Mesendoderm (in vitro differentiated cells): ENCODE results near the gene LRPPRC.

Experiments
- DNase-seq: peaks from one replicate; pipeline ENCODE4 v3.0.0; 2013
- H2AK5ac ChIP-seq: 2 replicates; pipeline ENCODE4 v1.6.1; 2013; ENCODE audit warnings: low read length, inconsistent platforms
- H2BK120ac ChIP-seq: 2 replicates; pipeline ENCODE4 v1.6.1; 2013; ENCODE audit warnings: low read depth, mild to moderate bottlenecking, low read length, moderate library complexity, mixed read lengths
- H2BK15ac ChIP-seq: replicated peaks from 2 replicates; pipeline ENCODE4 v1.6.1; 2013; ENCODE audit warnings: low read depth, mild to moderate bottlenecking, moderate library complexity
- H2BK5ac ChIP-seq: 2 replicates; pipeline ENCODE4 v1.6.1; 2013; ENCODE audit warnings: low read length, inconsistent platforms
- H3K18ac ChIP-seq: 2 replicates; pipeline ENCODE4 v1.6.1; 2013; ENCODE audit warnings: mild to moderate bottlenecking, low read length, mixed read lengths
- H3K23ac ChIP-seq: one replicate; pipeline ENCODE4 v1.6.1; 2013; ENCODE audit warnings: low read length
- H3K27ac ChIP-seq: 2 replicates; pipeline ENCODE4 v1.5.1; 2013; ENCODE audit warnings: low read depth, mild to moderate bottlenecking, inconsistent platforms, low read length, moderate library complexity
- H3K27me3 ChIP-seq: 2 replicates; pipeline ENCODE4 v1.6.1; 2013; ENCODE audit warnings: low read length, control low read depth, mild to moderate bottlenecking, inconsistent platforms; ENCODE audit not compliant: insufficient read depth, poor library complexity
- H3K36me3 ChIP-seq: 2 replicates; pipeline ENCODE4 v1.6.1; 2013; ENCODE audit warnings: low read length, inconsistent platforms; ENCODE audit not compliant: control insufficient read depth, insufficient read depth
- H3K4ac ChIP-seq: one replicate; pipeline ENCODE4 v1.6.1; 2013; ENCODE audit warnings: low read depth, mild to moderate bottlenecking, low read length, moderate library complexity
- H3K4me1 ChIP-seq: 2 replicates; pipeline ENCODE4 v1.6.1; 2013; ENCODE audit warnings: low read depth, low read length, inconsistent platforms; ENCODE audit not compliant: control insufficient read depth
- H3K4me2 ChIP-seq: 2 replicates; pipeline ENCODE4 v1.6.1; 2013; ENCODE audit warnings: low read length
- H3K4me3 ChIP-seq: 2 replicates; pipeline ENCODE4 v1.5.1; 2013; ENCODE audit warnings: mild to moderate bottlenecking, low read length
- H3K56ac ChIP-seq: one replicate; pipeline ENCODE4 v1.6.1; 2013; ENCODE audit warnings: low read length
- H3K79me1 ChIP-seq: 2 replicates; pipeline ENCODE4 v1.6.1; 2013; ENCODE audit warnings: low read length, inconsistent platforms
- H3K79me2 ChIP-seq: 2 replicates; pipeline ENCODE4 v1.6.1; 2013; ENCODE audit warnings: mild to moderate bottlenecking, low read length; ENCODE audit not compliant: control insufficient read depth, insufficient read depth
- H3K9ac ChIP-seq: 2 replicates; pipeline ENCODE4 v1.6.1; 2013; ENCODE audit warnings: low read length, inconsistent platforms
- H4K5ac ChIP-seq: one replicate; pipeline ENCODE4 v1.6.1; 2013; ENCODE audit warnings: low read length
- H4K8ac ChIP-seq: one replicate; pipeline ENCODE4 v1.6.1; 2013; ENCODE audit warnings: low read depth, mild to moderate bottlenecking, control low read depth, low read length, moderate library complexity
- WGBS: extraction: QIAGEN DNeasy Blood & Tissue Kit; methylation state at CpG from one replicate; pipeline ENCODE4 v1.1.7; 2013; ENCODE audit warnings: low lambda C conversion rate, missing lambda C conversion rate; ENCODE audit not compliant: insufficient coverage; ENCODE audit errors: extremely low coverage; 5-methylcytosine and 5-hydroxymethylcytosine counted together

Gene LRPPRC

DNA sequence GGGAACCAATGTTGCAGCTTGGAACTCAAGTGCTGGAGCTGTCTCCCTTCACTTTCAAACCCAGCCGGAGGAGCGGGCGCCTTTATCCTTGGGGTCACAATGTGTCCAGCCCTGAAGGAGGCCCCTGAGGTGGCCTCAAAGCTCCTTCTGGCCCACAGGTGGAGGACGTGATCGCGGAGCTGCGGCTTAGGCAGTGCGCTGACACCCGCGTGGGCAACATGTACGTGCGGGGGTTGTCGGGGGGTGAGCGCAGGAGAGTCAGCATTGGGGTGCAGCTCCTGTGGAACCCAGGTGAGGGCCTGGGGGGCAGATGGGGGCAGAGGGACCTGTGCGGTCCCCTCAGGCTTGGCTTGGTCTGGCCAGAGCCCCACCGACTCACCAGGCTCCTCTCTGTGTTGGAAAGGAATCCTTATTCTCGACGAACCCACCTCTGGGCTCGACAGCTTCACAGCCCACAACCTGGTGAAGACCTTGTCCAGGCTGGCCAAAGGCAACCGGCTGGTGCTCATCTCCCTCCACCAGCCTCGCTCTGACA is 143.5 kb downstream of the LRPPRC start:
- no peak overlapping the region for H3K4ac ChIP-seq
- H3K4me1 ChIP-seq: no peaks in the 10 kb centered on the region
- WGBS: no CpG with 5 or more reads among the region's 21 CpGs
- H4K5ac ChIP-seq: no peak overlapping the region
- H3K4me2 ChIP-seq: no peak overlapping the region
- H3K18ac ChIP-seq: no peak overlapping the region
- no peak overlapping the region for H2AK5ac ChIP-seq
- H3K27ac ChIP-seq: no peak overlapping the region
- no peak overlapping the region for H3K9ac ChIP-seq
- no peak overlapping the region for H2BK5ac ChIP-seq
- no peak overlapping the region for H4K8ac ChIP-seq
- DNase-seq: no peak
- no peak overlapping the region for H3K56ac ChIP-seq
- no peaks in the 10 kb centered on the region for H3K27me3 ChIP-seq
- no peaks in the 10 kb centered on the region for H3K79me1 ChIP-seq
- H3K36me3 ChIP-seq: no peaks in the 10 kb centered on the region
- no peaks in the 10 kb centered on the region for H3K79me2 ChIP-seq
- H3K23ac ChIP-seq: no peak overlapping the region
- no peak overlapping the region for H2BK120ac ChIP-seq
- no peak overlapping the region for H3K4me3 ChIP-seq
- H2BK15ac ChIP-seq: no peak overlapping the region

DNA sequence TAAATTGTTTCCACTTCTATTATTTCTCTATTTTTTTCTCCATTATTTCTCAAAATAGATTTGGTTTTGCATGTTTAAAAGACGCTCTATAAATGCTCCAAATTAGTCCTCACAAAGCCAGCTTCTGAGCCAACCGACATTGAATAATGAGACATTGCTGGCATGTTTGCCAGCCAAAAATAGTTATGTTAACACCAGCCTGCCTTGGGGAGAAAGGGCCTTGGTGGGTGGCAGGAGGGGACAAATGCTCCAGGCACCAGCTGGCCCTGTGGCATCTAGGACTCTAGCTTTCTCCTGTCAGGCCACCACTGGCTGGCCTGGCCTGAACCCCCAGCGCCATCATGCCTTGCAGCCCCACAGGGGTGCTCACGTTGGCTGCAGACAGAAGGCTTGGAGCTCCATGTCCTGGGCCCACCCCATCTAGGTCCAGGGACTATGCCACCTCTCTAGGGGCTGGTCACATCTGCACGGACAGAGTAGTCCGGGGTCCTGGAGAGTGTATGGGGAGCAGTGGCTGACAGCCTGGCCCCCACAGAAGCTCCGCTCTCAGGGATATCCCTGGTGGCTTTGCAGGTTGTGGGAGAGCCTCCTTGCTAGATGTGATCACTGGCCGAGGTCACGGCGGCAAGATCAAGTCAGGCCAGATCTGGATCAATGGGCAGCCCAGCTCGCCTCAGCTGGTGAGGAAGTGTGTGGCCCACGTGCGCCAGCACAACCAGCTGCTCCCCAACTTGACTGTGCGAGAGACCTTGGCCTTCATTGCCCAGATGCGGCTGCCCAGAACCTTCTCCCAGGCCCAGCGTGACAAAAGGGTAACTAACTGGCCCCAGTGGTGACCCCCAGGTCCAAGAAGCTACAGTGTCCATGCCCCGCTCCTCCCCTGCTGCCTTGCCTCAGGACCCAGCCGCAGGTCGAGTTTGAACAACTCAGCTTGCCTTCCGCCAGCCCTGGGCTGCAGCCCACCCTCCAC is 144.5 kb downstream of the LRPPRC start:
- Histone ChIP-seq H4K8ac (no peak overlapping the region), H3K9ac (no peak overlapping the region), H3K23ac (no peak overlapping the region), H2BK120ac (no peak overlapping the region), H3K79me1 (no peaks in the 10 kb centered on the region), H3K4me2 (no peak overlapping the region), H3K27me3 (no peaks in the 10 kb centered on the region), H2BK15ac (no peak overlapping the region), H3K4me3 (no peak overlapping the region), H4K5ac (no peak overlapping the region), H3K18ac (no peak overlapping the region), H2AK5ac (no peak overlapping the region), H3K4me1 (no peaks in the 10 kb centered on the region), H2BK5ac (no peak overlapping the region), H3K27ac (no peak overlapping the region), H3K56ac (no peak overlapping the region), H3K4ac (no peak overlapping the region), H3K79me2 (no peaks in the 10 kb centered on the region), H3K36me3 (no peaks in the 10 kb centered on the region)
- DNase-seq: no peak
- WGBS: no CpG with 5 or more reads among the region's 20 CpGs

DNA sequence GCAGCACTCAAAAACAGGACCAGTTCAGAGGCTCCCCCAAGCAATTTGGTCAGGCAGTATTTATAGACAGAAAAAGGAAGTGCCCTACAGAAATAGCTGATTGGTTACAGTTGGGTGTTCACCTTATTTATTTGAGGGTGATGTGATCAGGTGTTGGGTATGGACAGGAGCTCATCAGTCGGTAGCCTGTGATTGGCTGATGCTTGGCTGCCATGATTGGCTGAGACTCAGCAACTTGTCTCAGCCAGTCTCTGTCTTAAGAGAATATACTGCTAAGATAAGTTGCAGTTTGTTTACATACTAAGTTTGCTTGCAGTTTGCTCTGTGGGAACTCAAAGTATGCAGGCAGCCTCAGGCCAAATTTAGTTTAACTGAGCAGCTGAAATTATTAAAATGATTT is 147.6 kb downstream of the LRPPRC start:
- Histone ChIP-seq H4K8ac (no peak overlapping the region), H3K4ac (no peak overlapping the region), H2BK5ac (no peak overlapping the region), H3K18ac (no peak overlapping the region), H3K56ac (no peak overlapping the region), H3K9ac (no peak overlapping the region), H3K27ac (no peak overlapping the region), H2BK15ac (no peak overlapping the region), H3K27me3 (no peaks in the 10 kb centered on the region), H3K36me3 (no peaks in the 10 kb centered on the region), H3K4me1 (no peaks in the 10 kb centered on the region), H4K5ac (no peak overlapping the region), H2BK120ac (no peak overlapping the region), H3K79me2 (no peaks in the 10 kb centered on the region), H3K4me2 (no peak overlapping the region), H3K23ac (no peak overlapping the region), H3K79me1 (no peaks in the 10 kb centered on the region), H2AK5ac (no peak overlapping the region), H3K4me3 (no peak overlapping the region)
- WGBS: no CpG with 5 or more reads among the region's 1 CpG
- DNase-seq: no peak

DNA sequence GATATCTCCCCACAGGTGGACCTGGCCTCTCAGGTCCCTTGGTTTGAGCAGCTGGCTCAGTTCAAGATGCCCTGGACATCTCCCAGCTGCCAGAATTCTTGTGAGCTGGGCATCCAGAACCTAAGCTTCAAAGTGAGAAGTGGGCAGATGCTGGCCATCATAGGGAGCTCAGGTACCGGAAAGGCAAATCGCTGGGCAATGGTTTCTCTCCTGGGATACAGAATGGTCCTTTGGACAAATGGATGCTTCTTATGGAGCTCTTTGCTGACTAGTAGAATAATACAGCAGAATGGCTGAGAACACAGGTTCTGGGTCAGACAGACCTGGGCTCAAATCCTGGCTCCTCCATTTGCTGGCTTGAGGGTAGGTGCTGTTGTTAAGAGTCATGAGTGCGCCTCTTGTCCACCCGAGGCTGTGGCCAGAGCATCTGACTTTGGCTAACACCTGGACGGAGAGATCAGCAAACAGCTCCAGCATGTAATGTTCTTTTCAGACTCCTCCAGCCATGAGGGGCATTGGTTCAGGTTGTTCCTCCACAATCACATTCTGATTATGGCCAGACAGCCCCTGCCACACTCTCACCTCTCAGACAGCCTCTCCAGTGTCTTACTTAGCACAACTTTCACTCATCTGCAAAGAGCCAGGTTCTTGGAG is 149.5 kb downstream of the LRPPRC start:
- Histone ChIP-seq H4K8ac (no peak overlapping the region), H3K4ac (no peak overlapping the region), H3K79me1 (no peaks in the 10 kb centered on the region), H3K4me1 (no peaks in the 10 kb centered on the region), H2BK15ac (no peak overlapping the region), H2BK120ac (no peak overlapping the region), H3K79me2 (no peaks in the 10 kb centered on the region), H2AK5ac (no peak overlapping the region), H3K56ac (no peak overlapping the region), H3K4me2 (no peak overlapping the region), H4K5ac (no peak overlapping the region), H3K4me3 (no peak overlapping the region), H3K9ac (no peak overlapping the region), H3K36me3 (no peaks in the 10 kb centered on the region), H3K18ac (no peak overlapping the region), H3K27me3 (no peaks in the 10 kb centered on the region), H2BK5ac (no peak overlapping the region), H3K27ac (no peak overlapping the region), H3K23ac (no peak overlapping the region)
- DNase-seq: no peak
- WGBS: no CpG with 5 or more reads among the region's 5 CpGs

DNA sequence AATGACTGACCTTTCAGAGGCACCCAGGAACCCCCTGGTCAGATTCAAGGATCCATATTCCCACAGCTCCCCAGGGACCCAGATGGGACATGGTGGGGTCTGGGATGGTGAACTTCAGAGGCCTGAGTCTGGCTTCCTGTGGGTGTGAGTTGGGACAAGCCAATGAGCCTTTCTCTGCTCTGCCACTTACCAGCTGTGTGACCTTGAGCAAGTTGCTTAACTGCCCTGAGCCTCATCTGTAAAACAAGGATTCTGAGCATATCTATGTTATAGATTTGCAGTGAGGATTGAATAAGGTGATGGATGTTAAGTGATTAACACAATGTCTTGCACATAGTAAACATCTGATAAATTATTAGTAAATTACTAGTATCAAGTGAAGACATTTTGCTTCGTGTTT is 150.6 kb downstream of the LRPPRC start:
- Histone ChIP-seq H3K79me1 (no peaks in the 10 kb centered on the region), H3K56ac (no peak overlapping the region), H2BK5ac (no peak overlapping the region), H3K4me2 (no peak overlapping the region), H2BK15ac (no peak overlapping the region), H3K27ac (no peak overlapping the region), H3K79me2 (no peaks in the 10 kb centered on the region), H3K18ac (no peak overlapping the region), H4K8ac (no peak overlapping the region), H2AK5ac (no peak overlapping the region), H3K36me3 (no peaks in the 10 kb centered on the region), H2BK120ac (no peak overlapping the region), H4K5ac (no peak overlapping the region), H3K23ac (no peak overlapping the region), H3K27me3 (no peaks in the 10 kb centered on the region), H3K9ac (no peak overlapping the region), H3K4me3 (no peak overlapping the region), H3K4ac (no peak overlapping the region), H3K4me1 (no peaks in the 10 kb centered on the region)
- no CpG with 5 or more reads among the region's 1 CpG for WGBS
- DNase-seq: no peak
